Spinal cord (tissue), 10 donors: ENCODE measurements around the gene TMEM131L. TPM values are rescaled to one million over a fixed set of nuclear protein-coding genes. Genes with fewer than 3 reads are reported as not detected.
"Not testable (repeated sequence)": the region's sequence is repeated elsewhere in the genome, so short reads cannot be mapped to it uniquely, and the experiment has no call there.

Experiments
- DNase-seq, 6 donors: peaks; one replicate each; pipeline versions ENCODE4 v3.0.0 to v3.0.0-alpha.2; 2013 to 2015; ENCODE audit warnings: low spot score in 6 of 6, low read depth in 4 of 6
- H3K27ac ChIP-seq: one replicate; pipeline ENCODE4 v1.5.1; 2013; ENCODE audit warnings: low read depth, low read length, control low read depth
- H3K27me3 ChIP-seq: one replicate; pipeline ENCODE4 v1.6.1; 2013; ENCODE audit warnings: low read length; ENCODE audit not compliant: control insufficient read depth, insufficient read depth
- H3K36me3 ChIP-seq: one replicate; pipeline ENCODE4 v1.6.1; 2013; ENCODE audit warnings: low read length; ENCODE audit not compliant: control insufficient read depth, insufficient read depth
- H3K4me1 ChIP-seq: one replicate; pipeline ENCODE4 v1.6.1; 2013; ENCODE audit warnings: low read length; ENCODE audit not compliant: control insufficient read depth, insufficient read depth
- H3K4me3 ChIP-seq: one replicate; pipeline ENCODE4 v1.5.1; 2013; ENCODE audit warnings: low read depth, low read length, control low read depth
- H3K9me3 ChIP-seq: one replicate; pipeline ENCODE4 v1.6.1; 2013; ENCODE audit warnings: low read length; ENCODE audit not compliant: control insufficient read depth, insufficient read depth
- whole genome bisulfite sequencing: methylation state at CpG from one replicate; pipeline ENCODE4 v1.1.5; 2013; ENCODE audit warnings: missing lambda C conversion rate; ENCODE audit not compliant: insufficient coverage; 5-methylcytosine and 5-hydroxymethylcytosine counted together
- polyA plus RNA-seq, 2 donors: library from polyadenylated mRNA; unstranded; fragments of 120-200 nt; gene quantifications; one replicate each; pipeline ENCODE4 v1.2.1, GENCODE V29; 2013; ENCODE audit not compliant: insufficient read length in 2 of 2
- total RNA-seq, 2 donors: library from RNA; depleted of rRNA in 1 of 2; stranded (reverse); fragments of 120-200 nt in 1 of 2; fragments of >200 nt in 1 of 2; gene quantifications; one replicate each; pipeline versions ENCODE4 v1.2.3 to v1.2.4, GENCODE V29; 2013 to 2014
- donor health status: healthy.

TMEM131L gene
- total and polyA plus RNA-seq, 4 donors, result 6.5 to 18.1 (median 12.4) TPM

GRCh38 chr4:153566631-153567150 is 100.5 kb downstream of the TMEM131L start:
- no peaks in the 10 kb centered on the region for H3K27me3 ChIP-seq
- no peak overlapping the region for H3K4me3 ChIP-seq
- WGBS, result 98% methylated on average over 6 of the region's 8 CpGs
- H3K27ac ChIP-seq, result no peak overlapping the region
- no peaks in the 10 kb centered on the region for H3K9me3 ChIP-seq
- no peaks in the 10 kb centered on the region for H3K36me3 ChIP-seq
- no peak for DNase-seq
- no peaks in the 10 kb centered on the region for H3K4me1 ChIP-seq

- not testable (repeated sequence) for H3K4me1 ChIP-seq, H3K9me3 ChIP-seq, H3K27ac ChIP-seq, DNase-seq, H3K36me3 ChIP-seq, H3K4me3 ChIP-seq, H3K27me3 ChIP-seq
- WGBS, result 80% methylated on average over 1 of the region's 3 CpGs
Measured at GRCh38 chr4:153567660-153568059, 101.5 kb downstream of the TMEM131L start.

DNA sequence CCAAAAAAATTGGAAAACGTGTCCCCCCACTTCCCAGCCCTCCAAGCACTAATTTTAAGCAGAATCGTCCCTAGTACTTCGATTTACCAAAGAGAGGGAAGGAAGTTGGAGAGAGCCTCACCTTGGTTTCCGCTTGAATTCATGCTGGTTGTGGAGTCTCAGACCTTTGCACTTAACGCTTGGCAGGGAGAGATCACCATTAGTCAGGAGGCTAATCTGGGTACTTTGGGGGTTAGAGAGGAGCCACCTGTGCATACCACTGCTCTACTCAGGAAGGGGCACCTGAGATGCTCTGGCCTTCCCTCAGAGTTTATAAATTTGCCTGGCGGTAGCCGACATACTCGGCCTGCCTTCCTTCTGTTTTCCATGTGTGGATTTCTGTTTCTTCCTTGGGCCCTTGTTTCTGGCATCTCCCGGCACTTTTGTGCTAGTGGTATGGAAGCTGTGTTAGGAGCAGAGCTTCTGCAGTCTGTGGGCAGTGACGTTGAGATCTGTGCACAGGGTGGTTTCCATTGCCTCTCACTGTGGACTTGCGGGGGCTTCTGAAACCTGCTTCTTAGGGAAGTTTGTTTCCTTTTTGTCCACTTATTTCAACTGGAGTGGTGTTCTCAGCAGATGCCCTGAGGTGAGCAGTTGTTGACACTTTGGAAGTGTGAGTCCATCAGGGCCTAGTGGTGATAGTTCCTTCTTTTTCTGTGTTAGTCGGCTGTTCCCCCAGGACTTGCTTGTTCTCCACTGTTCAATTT is 104.2 kb downstream of the TMEM131L start:
- Histone ChIP-seq H3K9me3 (no peaks in the 10 kb centered on the region), H3K36me3 (no peaks in the 10 kb centered on the region), H3K4me3 (no peak overlapping the region), H3K4me1 (peaks cover 3% of the 10 kb centered on the region), H3K27ac (no peak overlapping the region), H3K27me3 (no peaks in the 10 kb centered on the region)
- 96% methylated on average over 10 of the region's 12 CpGs for WGBS
- DNase-seq, result no peak

- no peaks in the 10 kb centered on the region for H3K27me3 ChIP-seq
- no peak overlapping the region for H3K27ac ChIP-seq
- H3K36me3 ChIP-seq, result no peaks in the 10 kb centered on the region
- no peaks in the 10 kb centered on the region for H3K9me3 ChIP-seq
- H3K4me3 ChIP-seq, result no peak overlapping the region
- peaks cover 3% of the 10 kb centered on the region for H3K4me1 ChIP-seq
- DNase-seq, result no peak
- WGBS, result 96% methylated on average over 2 of the region's 4 CpGs
Measured at GRCh38 chr4:153571006-153571545, 104.9 kb downstream of the TMEM131L start.

GRCh38 chr4:153572609-153573008 is 106.4 kb downstream of the TMEM131L start:
- no peaks in the 10 kb centered on the region for H3K27me3 ChIP-seq
- H3K9me3 ChIP-seq, result no peaks in the 10 kb centered on the region
- H3K4me3 ChIP-seq, result no peak overlapping the region
- WGBS, result no CpG with 5 or more reads among the region's 3 CpGs
- DNase-seq, result no peak
- no peaks in the 10 kb centered on the region for H3K36me3 ChIP-seq
- H3K27ac ChIP-seq, result no peak overlapping the region
- peaks cover 3% of the 10 kb centered on the region for H3K4me1 ChIP-seq

- Histone ChIP-seq H3K9me3 (no peaks in the 10 kb centered on the region), H3K36me3 (no peaks in the 10 kb centered on the region), H3K4me1 (peaks cover 3% of the 10 kb centered on the region), H3K27me3 (no peaks in the 10 kb centered on the region), H3K4me3 (no peak overlapping the region), H3K27ac (no peak overlapping the region)
- WGBS, result 74% methylated on average over 6 of the region's 7 CpGs
- no peak for DNase-seq
Measured at GRCh38 chr4:153573221-153573620, 107.1 kb downstream of the TMEM131L start.

DNA sequence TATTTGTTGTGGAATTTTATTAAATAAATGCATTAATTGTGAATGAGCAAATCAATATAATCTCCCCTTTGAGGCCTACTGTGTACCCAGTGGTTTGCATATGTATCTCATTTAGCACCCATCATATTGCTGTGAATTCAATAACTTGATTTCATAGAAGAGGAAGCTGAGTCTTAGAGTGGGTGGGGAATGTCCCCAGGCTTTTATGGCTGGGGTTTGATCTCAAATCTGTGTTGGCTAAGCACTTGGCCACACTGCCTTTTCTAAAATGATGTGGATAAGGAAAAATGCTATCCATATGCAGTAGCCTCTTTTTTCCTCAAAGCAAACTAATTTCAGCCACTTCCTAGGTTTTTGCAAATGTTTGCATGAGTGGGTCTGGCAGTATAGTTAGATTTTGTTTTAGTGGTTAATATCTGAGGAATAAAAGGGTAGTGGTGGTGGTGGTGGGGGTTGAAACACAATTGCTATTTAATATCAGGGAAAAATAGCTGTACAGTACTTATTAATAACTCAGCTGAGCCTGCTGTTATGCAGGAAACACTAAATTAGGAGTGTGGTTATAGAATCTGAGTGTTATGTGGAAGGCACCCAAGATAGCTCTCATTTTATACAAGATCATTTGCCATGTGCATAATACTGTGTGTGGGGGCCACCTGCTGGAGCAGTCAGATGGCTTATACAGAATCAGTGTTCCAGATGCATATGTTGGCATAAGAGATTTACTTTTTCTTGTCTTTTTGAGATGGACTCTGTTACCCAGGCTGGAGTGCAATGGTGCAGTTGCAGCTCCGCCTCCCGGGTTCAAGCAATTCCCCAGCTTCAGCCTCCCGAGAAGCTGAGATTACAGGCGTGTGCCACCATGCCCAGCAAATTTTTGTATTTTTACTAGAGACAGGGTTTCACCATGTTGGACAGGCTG is 108.0 kb downstream of the TMEM131L start:
- H3K27ac ChIP-seq, result no peak overlapping the region
- peaks cover 3% of the 10 kb centered on the region for H3K4me1 ChIP-seq
- no peaks in the 10 kb centered on the region for H3K9me3 ChIP-seq
- H3K27me3 ChIP-seq, result no peaks in the 10 kb centered on the region
- no peaks in the 10 kb centered on the region for H3K36me3 ChIP-seq
- H3K4me3 ChIP-seq, result no peak overlapping the region
- DNase-seq, result peak in 5 of 6 donors; percentile 22 to 91 (median 52)
- 74% methylated on average over 4 of the region's 4 CpGs for WGBS

- WGBS, result no CpG with 5 or more reads among the region's 2 CpGs
- Histone ChIP-seq H3K36me3 (no peaks in the 10 kb centered on the region), H3K27me3 (no peaks in the 10 kb centered on the region)
Measured at GRCh38 chr4:153576443-153576774, 110.2 kb downstream of the TMEM131L start.

DNA sequence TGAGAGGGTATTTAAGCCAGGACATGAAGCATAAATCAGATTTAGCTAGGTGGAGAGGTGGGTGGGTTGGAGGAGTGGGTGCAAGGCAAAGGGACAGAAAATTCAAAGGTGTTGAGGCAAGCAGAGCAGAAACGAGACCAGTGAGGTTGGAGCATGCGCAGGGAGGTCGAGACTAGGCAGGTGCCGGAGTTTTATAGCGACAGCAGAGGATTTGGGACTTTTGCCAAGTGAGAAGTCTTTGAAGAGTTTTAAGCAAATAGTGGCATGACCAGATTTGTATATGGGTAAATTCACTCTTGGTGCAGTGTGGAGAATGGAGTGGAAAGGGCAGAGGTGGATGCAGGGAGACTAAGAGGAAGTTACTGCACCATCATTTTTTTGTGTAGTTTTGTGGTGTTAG is 110.9 kb downstream of the TMEM131L start:
- no peak for DNase-seq
- Histone ChIP-seq H3K9me3 (no peaks in the 10 kb centered on the region), H3K36me3 (no peaks in the 10 kb centered on the region), H3K4me3 (no peak overlapping the region), H3K27me3 (no peaks in the 10 kb centered on the region), H3K27ac (no peak overlapping the region), H3K4me1 (peaks cover 3% of the 10 kb centered on the region)
- 68% methylated on average over 5 of the region's 5 CpGs for WGBS

More at GRCh38 chr4:153576443-153576774, 110.2 kb downstream of the TMEM131L start:
- Histone ChIP-seq H3K9me3 (no peaks in the 10 kb centered on the region), H3K4me1 (peaks cover 3% of the 10 kb centered on the region), H3K27ac (no peak overlapping the region), H3K4me3 (no peak overlapping the region)
- no peak for DNase-seq
